GM12892 (cell line): ENCODE measurements around the gene UBE2M.

ENCODE experiments used
- POLR2A ChIP-seq: IDR thresholded peaks from 2 replicates; pipeline ENCODE4 v1.6.1; 2011; ENCODE audit warnings: low read depth, low read length, control low read depth
- POLR2AphosphoS5 ChIP-seq: IDR thresholded peaks from 2 replicates; pipeline ENCODE4 v1.6.1; 2011; ENCODE audit warnings: low read depth, low read length, control low read depth
- TAF1 ChIP-seq: IDR thresholded peaks from 2 replicates; pipeline ENCODE4 v1.6.1; 2011; ENCODE audit warnings: low read depth, mild to moderate bottlenecking, control low read depth, low read length, borderline replicate concordance

DNA sequence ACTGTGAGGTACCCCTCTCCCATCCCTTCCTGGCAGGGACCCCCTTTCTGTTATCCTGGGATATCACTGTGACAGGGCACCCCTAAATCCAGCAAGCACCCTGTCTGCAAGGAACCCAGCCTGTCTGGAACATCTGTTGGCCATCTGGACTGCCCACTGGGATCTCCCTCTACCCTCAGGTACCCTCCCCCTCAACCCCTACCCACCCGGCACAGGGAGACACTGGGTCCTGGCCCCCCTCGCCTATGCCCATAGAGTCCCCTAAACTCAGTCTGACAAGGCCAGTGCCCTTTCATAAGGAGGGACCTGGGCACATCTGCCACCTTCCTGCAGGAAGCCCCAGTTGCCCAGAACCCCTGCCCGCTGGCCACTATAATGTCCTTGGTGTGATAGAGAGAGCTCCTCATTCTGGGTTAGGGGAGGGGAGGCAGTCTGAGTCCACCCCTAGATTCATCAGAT lies 43.8 kb downstream of the UBE2M start:
- TF ChIP-seq POLR2A (no peak), POLR2AphosphoS5 (no peak), TAF1 (no peak)
